Measurements from ENCODE around the gene OTUB1.

The OTUB1 gene

DNA sequence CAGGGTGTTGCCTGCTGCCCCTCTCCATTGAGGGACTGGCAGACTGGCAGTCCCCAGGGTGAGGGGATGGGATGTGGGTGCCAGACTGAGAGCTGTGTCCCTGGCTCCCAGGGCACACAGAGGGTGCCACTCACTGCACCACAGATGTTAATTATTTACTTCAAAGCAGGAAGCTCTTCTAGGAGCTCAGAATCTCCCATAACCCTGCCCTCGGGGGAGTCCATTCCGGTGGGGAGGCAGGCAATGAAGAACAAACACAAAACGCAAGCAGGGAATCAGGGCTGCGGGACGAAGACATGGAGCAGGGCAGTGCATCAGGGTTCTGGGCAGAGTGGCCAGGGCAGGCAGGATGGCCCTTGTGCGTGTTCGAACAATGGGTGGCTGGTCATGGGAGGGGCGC lies 25.1 kb downstream of the OTUB1 start:
- Histone ChIP-seq H3K4me3 (no peak overlapping the region), H3K27ac (no peak overlapping the region)
- DNase-seq (ENCODE audit: low spot score): no peak
- TF ChIP-seq, protein P1, sequence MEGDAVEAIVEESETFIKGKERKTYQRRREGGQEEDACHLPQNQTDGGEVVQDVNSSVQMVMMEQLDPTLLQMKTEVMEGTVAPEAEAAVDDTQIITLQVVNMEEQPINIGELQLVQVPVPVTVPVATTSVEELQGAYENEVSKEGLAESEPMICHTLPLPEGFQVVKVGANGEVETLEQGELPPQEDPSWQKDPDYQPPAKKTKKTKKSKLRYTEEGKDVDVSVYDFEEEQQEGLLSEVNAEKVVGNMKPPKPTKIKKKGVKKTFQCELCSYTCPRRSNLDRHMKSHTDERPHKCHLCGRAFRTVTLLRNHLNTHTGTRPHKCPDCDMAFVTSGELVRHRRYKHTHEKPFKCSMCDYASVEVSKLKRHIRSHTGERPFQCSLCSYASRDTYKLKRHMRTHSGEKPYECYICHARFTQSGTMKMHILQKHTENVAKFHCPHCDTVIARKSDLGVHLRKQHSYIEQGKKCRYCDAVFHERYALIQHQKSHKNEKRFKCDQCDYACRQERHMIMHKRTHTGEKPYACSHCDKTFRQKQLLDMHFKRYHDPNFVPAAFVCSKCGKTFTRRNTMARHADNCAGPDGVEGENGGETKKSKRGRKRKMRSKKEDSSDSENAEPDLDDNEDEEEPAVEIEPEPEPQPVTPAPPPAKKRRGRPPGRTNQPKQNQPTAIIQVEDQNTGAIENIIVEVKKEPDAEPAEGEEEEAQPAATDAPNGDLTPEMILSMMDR (IDR thresholded peaks at IDR 0.05): no peak

DNA sequence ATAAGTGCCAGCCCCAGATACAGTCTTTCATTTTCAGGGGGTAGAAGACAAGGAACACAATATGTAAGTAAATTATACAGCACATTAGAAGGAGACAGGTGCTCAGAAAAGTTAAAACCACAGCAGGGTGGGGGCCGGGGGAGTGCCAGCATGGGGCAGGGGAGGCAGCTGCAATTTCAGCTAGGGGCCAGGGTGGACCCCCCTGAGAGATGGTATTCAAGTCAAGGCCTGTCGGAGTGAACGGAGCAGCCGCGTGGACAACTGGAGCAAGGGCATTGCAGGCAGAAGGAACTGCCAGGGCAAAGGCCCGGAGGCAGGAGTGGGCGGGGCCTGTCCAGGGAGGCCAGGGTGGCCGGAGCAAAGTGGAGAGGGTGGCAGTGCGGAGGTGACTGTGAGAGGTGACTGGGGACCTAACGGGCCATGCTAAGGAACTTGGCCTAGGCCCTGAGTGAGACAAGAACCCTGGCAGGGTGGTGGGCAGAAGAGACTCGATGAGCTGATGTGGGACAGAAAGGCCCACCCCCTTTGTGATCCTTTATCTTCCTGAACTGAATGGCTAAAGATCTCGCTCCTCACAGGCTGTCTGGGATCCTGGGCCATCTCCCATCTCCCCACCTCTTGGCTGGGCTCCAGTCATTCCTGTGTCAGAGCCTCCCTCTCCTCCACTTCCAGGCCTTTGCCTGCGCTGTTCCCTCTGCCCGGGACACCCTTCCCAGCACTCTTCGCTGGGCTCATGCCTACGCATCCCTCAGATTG lies 27.1 kb downstream of the OTUB1 start:
- Histone ChIP-seq H3K27ac (no peak overlapping the region), H3K4me3 (no peak overlapping the region)
- DNase-seq (ENCODE audit: low spot score): no peak
- TF ChIP-seq, protein P1 (IDR thresholded peaks at IDR 0.05): no peak

DNA sequence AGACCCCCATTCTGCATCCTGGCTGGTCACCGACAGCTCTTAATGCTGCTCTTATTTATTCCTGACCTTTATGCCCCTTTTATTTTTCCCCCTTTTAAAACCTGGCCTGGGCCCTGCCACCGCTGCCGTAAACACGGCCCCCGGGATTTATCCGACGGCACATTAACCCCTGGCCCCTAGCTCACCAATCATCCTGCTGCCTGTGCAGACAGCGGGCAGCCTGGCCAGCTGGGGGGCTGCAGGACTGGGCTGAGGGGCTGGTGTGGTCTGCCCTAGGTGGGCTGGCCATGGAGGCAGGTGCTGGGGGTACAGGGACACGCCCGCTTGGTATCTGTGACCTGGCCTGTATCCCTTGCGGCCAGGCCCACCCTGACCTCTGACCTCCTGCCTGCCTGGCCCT lies 28.1 kb downstream of the OTUB1 start:
- TF ChIP-seq, protein P1 (IDR thresholded peaks at IDR 0.05): no peak
- no peak overlapping the region for H3K27ac ChIP-seq
- no peak overlapping the region for H3K4me3 ChIP-seq
- no peak for DNase-seq (ENCODE audit: low spot score)

DNA sequence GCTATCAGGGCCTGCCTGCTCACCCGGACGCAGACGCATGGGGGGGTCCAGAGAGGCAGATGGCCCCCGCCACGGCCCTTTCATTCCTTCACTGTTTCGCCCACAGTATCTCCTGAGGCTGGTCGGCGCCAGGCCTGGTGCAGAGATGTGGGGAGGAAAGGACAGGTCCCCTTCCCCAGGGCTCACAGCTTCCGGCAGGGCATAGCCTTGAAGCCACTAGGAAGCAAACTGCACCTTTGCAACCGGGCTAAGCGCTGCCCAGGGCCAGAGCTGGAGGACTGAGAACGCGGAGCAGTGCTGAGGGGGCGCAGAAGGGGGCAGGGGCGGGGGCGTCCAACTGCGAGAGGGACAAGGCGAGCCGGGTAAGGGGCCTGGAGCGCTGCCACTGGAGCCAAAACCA lies 29.3 kb downstream of the OTUB1 start:
- Histone ChIP-seq H3K27ac (no peak overlapping the region), H3K4me3 (no peak overlapping the region)
- no peak for DNase-seq (ENCODE audit: low spot score)
- TF ChIP-seq, protein P1 (IDR thresholded peaks at IDR 0.05): no peak

DNA sequence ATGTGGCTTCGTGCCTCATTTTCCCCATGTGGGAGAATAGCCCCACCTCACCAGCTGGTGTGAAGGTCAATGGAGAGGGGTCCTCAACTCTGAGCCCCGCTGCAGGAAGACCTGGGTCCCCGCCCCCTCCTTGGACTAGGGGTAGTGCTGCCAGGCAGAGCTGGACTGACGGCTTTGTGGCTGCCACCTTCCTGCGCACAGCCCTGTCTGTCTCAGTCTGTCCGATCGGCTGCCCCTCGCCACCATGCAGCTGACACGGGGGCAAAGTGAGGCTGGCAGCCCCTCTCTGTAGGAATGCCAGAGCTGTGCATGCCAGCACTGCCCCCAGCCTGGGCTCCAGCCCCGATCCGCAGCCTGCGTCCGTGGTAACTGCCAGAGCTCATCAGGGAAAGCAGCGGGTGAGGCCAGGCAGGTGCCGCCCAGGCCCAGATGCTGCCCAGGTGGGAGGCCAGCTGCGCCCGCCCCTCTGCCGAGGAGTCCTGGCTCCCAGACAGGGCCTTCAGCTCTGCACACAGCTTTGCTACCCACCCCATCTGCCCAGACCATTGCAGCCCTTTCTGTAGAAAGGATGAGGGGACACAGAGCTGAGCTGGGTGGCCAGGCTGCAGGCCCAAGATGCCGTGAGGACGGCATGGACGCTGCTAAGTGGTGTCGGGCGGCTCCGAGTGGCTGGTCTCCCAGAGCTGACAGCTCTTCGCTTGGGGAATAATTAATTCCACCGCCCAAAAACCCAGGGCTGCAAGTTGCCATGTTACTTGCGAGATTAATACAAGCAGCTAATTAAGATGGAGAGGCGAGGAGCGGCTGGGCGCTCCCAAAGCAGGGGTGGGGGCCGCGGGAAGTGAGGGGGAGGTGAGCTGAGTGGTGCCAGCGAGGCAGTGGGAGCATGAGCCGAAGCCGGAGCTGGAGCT lies 30.0 kb downstream of the OTUB1 start:
- Histone ChIP-seq H3K4me3 (no peak overlapping the region), H3K27ac (no peak overlapping the region)
- no peak for DNase-seq (ENCODE audit: low spot score)
- TF ChIP-seq, protein P1 (IDR thresholded peaks at IDR 0.05): no peak

DNA sequence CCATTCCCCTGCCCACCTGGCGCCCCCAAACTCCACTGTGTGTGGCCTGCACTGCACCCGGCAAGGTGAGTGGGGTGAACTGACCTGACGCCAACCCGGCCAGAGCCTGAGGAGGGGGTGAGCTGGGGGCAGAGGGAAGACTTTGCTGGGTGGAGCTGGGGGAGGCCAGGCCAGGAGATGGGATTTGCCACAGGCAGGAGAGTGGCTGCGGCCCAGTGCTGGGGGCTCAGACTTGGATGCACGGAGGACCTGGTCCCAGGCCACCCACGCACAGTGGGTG lies 31.6 kb downstream of the OTUB1 start:
- Histone ChIP-seq H3K4me3 (no peak overlapping the region), H3K27ac (no peak overlapping the region)
- DNase-seq (ENCODE audit: low spot score): no peak
- TF ChIP-seq, protein P1 (IDR thresholded peaks at IDR 0.05): no peak

DNA sequence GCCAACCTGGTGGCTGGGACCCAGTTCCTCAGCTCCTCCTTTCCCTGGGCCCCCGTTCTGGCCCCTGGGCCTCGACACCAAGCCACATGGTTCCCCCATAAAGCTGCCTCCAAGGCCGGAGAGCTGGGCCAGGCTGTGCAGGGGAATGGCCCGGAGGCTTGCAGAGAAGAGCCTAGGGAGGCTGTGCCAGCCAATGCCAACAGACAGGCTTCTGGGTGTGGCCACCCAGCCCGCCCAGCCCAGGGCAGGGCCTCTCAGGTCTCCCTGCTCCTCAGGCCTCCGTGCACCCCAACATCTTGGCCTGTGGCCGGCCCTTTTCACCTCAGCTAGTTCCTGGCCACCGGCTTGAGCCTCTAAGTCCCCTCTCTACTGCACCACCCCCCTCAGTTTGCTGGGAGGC lies 32.1 kb downstream of the OTUB1 start:
- H3K4me3 ChIP-seq: no peak overlapping the region
- TF ChIP-seq, protein P1 (IDR thresholded peaks at IDR 0.05): no peak
- no peak overlapping the region for H3K27ac ChIP-seq
- no peak for DNase-seq (ENCODE audit: low spot score)

Data from coronary artery (tissue), 2 donors.